HG03159 (cell line): ENCODE results near the gene MNAT1.
"Not testable (repeated sequence)": the region's sequence is repeated elsewhere in the genome, so short reads cannot be mapped to it uniquely, and the experiment has no call there.

Experiments
- ATAC-seq: cut with Tn5 transposase; IDR thresholded peaks from one replicate; pipeline ENCODE4 v1.9.1; 2021; ENCODE audit warnings: mild to moderate bottlenecking, moderate library complexity; ENCODE audit not compliant: unreplicated experiment

MNAT1 gene

GRCh38 chr14:60867503-60868172, 133.1 kb downstream of the MNAT1 start:
- ATAC-seq: no peak

DNA sequence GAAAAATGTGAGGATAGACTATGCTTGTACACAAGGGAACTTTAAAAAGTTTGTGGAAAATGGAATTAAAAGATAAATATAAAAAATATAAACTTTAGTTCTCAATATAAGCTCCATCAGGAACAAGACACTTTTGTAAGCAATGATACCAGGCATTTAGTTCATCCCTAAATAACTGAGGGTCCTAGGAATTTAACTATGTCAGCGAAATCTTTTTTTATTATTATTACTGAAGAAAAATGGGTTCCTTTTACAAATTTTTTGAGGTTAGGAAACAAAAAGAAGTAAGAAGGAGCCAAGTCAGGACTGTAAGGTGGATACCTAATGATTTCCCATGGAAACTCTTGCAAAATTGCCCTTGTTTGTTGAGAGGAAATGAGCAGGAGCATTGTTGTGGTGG, 143.6 kb downstream of the MNAT1 start:
- no peak for ATAC-seq

- ATAC-seq: no peak
Observed at GRCh38 chr14:60878536-60878935, 144.0 kb downstream of the MNAT1 start.

- no peak for ATAC-seq
Observed at GRCh38 chr14:60882219-60882618, 147.7 kb downstream of the MNAT1 start.

GRCh38 chr14:60884134-60884533, 149.6 kb downstream of the MNAT1 start:
- ATAC-seq: no peak

DNA sequence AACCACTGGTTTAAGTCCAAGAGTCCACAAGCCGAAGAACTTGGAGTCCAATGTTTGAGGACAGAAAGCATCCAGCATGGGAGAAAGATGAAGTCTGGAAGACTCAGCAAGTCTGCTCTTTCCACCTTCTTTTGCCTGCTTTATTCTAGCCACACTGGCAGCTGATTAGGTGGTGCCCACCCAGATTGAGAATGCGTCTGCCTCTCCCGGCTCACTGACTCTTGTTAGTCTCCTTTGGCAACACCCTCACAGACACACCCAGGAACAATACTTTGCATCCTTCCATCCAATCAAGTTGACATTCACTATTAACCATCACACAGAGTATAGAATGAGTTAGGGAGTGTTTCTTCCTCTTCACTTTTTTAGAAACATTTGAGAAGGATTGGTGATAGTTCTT, 156.1 kb downstream of the MNAT1 start:
- ATAC-seq: not testable (repeated sequence)

DNA sequence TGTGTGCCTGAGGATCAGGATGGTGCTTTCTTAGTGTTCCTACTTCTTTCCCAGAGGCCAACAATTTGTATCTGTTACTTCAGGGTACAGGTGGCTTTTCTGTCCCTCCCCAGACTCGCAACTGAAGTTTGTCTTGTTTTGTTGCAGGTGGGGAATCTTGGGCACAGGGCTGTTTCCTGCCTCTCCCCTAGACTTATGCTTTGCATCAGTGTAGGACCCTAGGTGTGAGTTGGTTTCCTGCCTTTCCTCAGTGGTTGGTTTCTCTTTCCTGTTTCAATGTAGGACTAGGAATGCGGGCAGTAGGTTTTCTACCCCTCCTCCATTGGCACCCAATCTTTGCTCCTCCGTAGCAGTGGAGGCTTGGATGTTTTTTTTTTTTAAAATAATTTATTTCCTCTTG, 159.3 kb downstream of the MNAT1 start:
- ATAC-seq: no peak

DNA sequence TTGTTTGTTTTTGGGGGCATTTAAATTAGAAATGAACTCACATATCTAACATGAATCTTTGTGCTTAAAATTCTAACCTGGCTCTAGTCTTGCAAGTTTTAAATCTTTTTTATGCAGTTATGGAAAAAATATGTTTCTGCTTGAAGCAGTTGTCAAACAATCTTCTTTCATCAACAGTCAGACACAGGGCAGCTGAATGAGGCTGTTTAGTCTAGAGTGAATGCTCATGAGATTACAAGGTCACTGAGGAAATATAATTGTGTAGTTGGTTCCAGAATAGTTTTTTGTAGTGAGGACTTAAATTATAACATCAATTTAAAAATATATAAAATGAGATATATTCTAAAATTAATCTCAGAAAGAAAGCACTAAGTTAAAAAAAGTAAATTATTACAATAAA, 169.8 kb downstream of the MNAT1 start:
- ATAC-seq: no peak

GRCh38 chr14:60905923-60906322, 171.4 kb downstream of the MNAT1 start:
- no peak for ATAC-seq

GRCh38 chr14:60915781-60916180, 181.2 kb downstream of the MNAT1 start:
- no peak for ATAC-seq

- ATAC-seq: no peak
Observed at GRCh38 chr14:60922050-60922449, 187.5 kb downstream of the MNAT1 start.

DNA sequence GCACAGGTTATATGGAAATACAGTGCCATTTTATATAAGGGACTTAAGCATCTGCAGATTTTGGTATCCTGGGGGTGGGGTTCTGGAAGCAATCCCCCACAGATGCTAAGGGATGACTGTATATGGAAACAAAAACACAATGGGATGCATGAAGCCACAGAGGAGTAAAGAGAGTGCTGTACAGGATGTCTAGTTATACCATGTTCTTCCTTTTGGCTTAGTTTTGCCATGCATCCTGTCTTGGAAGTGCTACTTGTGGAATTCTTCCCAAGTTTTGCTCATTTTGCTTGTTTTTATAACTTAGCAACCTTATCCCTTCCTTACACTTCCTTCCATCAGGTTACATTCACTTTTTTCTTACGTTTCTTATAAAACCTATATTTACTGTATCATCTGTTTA, 190.7 kb downstream of the MNAT1 start:
- no peak for ATAC-seq

DNA sequence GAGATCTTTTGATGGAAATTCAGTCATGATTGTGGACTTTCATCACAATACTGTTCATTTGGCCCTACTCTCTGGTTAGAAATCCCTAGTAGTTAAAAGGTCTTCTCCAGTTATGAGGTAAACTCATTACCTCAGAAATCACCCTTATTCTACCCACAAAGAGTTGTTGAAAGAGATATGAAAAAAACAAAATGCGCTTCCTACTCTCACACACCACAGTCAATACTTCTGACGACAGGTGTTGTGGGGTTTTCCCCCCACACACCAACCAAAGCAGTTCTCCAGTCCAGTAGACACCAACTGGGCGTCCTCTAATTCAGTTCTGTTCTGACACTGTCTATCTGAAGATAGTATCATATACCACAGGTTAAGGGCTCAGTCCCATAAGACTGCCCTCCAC, 191.4 kb downstream of the MNAT1 start:
- ATAC-seq: peak; percentile 95

GRCh38 chr14:60931218-60931617, 196.7 kb downstream of the MNAT1 start:
- no peak for ATAC-seq

DNA sequence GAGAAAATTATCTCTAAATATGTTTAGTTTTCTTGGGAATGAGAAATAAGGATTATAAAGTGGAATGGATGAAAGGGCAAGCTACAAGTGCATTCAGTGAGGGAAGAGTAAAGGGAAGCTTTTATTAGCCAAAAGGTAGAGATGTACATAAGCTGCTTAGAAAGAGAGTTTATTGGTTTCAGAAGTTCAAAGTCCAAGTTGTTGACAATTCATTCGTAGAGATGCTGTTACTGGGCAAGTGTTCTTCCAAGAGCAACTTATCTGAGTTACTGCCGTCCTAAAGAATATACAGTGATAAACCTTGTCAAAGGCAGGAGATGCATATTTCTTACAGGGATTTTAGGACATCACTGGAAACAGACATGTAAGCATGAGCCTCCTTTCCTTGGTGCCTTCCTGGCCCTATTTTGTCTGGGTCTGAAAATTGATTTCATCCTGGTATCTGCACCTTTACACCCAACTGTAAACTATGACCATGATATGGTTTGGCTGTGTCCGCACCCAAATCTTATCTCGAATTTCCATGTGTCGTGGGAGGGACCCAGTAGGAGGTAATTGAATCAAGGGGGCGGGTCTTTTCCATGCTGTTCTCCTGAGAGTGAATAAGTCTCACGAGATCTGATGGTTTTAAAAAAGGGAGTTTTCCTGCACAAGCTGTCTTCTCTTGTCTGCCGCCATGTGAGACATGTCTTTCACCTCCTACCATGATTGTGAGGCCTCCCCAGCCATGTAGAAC, 199.5 kb downstream of the MNAT1 start:
- ATAC-seq: no peak

DNA sequence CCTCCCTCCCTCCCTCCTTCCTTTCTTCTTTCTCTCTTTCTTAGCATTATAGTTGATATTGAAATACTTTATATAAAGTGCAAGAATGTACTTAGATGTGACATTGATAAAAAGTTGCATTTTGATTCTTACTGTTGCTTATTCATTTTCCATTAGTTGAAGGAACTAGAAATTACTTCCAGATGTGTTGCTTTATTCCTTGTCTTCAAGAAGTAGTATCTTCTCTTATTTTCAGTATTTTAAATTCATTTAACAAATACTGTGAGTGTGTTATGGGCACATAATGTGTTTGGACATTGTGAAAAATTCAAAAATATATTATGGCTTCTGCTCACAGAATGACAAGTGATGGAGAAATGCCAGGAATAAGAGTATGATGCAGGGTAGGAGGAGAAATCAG, 200.8 kb downstream of the MNAT1 start:
- ATAC-seq: no peak

GRCh38 chr14:60943637-60944032, 209.1 kb downstream of the MNAT1 start:
- no peak for ATAC-seq

DNA sequence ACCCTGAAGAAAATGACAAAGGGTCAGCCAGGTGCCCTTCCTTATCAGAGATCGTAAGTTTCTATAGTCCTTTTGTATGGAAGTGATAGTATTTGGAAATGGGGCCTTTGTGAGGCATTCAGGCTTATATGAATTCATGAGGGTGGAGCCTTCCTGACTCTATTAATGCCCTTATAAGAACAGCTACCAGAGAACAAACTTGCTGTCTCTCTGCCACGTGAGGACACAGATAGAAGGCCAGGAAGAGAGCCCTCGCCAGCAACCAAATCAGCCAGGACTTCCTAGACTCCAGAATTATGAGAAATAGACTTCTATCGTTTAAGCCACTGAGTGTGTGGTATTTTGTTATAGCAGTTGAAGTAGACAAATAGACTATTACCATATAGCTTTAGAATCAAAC, 209.6 kb downstream of the MNAT1 start:
- ATAC-seq: no peak

DNA sequence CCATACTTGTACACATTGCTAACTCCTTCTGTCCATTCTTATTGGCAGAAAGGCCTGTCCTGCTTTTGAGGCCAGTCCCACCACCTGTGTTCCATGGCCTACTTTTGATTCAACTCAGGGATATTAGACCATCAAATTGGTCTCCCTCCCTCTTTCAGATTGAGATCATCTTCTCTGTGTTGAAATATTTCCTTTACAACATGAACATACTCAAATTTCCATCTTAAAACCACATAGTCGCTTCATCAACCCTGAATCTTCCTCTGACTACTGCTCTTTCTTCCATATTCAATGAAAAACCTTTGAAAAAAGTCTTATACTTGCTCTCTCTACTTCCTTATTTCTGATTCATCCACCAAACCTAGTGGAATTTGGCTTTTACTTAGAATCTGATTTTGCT, 211.4 kb downstream of the MNAT1 start:
- no peak for ATAC-seq

DNA sequence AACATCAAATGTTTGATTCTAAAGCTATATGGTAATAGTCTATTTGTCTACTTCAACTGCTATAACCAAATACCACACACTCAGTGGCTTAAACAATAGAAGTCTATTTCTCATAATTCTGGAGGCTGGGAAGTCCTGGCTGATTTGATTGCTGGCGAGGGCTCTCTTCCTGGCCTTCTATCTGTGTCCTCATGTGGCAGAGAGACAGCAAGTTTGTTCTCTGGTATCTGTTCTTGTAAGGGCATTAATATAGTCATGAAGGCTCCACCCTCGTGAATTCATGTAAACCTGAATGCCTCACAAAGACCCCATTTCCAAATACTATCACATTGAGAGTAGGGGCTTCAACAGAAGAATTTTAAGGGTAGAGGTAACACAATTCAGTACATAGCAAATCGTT, 212.2 kb downstream of the MNAT1 start:
- no peak for ATAC-seq

DNA sequence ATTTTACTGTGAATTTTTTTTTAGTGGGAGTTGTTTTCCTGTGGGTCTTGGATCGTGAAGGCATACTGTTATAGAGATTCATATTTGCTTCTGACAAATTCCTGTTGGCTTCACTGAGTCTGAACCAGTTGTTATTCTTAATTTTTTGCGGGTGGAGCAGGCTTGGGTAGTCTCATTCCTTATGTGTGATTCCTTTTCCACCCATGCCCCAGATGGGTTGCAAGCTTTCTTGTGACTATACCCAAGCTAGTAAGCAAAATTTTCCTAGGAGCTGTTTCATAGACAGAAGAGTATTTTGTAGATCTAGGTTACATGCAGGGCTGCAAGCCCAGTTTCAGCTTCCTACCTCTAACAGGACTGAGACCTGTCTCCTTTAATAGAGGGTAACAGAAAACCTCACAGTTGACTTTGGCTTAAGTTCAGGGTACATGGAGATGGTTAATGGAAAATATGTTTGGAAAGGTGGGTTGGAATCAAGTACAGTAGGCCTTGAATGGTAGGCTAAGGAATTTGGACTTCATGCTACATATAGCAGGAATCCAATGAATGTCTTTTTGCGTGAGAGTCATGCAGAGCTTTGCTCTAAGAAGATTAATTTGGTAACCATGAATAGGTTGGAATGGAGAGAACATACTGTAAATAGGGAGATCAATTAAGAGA, 217.3 kb downstream of the MNAT1 start:
- ATAC-seq: no peak

DNA sequence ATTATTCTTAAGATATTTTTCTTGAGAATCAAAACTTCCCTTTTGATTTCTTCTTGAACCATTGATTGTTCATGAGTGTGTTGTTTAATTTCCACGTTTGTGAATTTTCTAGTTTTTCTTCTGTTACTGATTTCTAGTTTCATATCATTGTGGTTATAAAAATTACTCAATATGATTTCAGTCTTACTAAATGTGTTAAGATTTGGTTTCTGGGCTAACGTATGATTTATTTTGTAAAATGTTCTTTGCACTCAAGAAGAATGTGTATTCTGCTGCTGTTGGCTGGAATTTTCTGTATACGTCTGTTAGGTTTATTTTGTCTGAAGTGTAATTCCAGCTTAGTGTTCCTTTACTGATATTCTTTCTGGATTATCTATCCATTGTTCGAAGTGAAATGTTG, 221.6 kb downstream of the MNAT1 start:
- no peak for ATAC-seq
